PC-9 (cell line): Measurements from ENCODE around the gene GNG7.

Experiments used
- CTCF ChIP-seq: fragments of 200-600 bp; sonication (generic); conservative IDR thresholded peaks from 2 replicates; pipeline ENCODE4 v1.6.1; 2017; ENCODE audit warnings: mixed run types, antibody characterized with exemption, mild to moderate bottlenecking, moderate library complexity
- EZH2 ChIP-seq: fragments of 200-600 bp; sonication (generic); IDR thresholded peaks from 2 replicates; pipeline ENCODE4 v1.8.0; 2017; ENCODE audit warnings: antibody characterized with exemption, low read depth

DNA sequence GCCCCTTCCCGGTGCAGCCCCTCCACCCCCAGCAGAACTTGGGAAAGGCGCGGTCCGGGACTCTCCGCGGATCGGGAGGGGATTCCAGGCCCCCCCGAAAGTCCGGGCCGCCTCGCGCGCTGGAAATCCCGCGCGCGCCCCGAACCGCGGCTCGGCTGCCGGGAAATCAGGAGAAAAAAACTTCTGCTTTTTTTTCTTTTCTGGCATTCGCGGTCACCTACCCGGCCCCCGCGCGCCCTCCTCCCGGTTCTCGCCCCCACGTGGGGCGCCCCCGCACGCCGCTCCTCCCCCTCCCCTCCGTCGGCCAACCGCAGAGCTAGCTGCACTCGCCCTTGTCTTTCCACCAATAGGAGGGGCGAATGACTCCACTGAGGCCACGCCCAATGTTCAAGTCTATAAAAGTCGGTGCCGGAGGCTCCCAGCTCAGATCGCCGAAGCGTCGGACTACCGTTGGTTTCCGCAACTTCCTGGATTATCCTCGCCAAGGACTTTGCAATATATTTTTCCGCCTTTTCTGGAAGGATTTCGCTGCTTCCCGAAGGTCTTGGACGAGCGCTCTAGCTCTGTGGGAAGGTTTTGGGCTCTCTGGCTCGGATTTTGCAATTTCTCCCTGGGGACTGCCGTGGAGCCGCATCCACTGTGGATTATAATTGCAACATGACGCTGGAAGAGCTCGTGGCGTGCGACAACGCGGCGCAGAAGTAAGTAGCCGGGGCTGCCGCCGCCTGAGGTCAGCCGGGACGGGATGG is 226.6 kb downstream of the GNG7 start, which contains the start of gene GADD45B:
- TF ChIP-seq EZH2 (no peak), CTCF (no peak)
